Glutamatergic neuron (in vitro differentiated cells): ENCODE measurements around the gene TCTN2. TPM values are rescaled to one million over a fixed set of nuclear protein-coding genes. Genes with fewer than 3 reads are reported as not detected.

Experiments used
- DNase-seq: peaks from one replicate; pipeline ENCODE4 v3.0.0; 2022
- H3K27ac Mint-ChIP-seq: one replicate; pipeline ENCODE4 v1.8.0; 2020; ENCODE audit warnings: mild to moderate bottlenecking, mixed read lengths, inconsistent platforms; ENCODE audit not compliant: unreplicated experiment
- H3K27me3 Mint-ChIP-seq: one replicate; pipeline ENCODE4 v1.8.0; 2020; ENCODE audit warnings: mild to moderate bottlenecking, moderate library complexity, mixed read lengths, inconsistent platforms; ENCODE audit not compliant: unreplicated experiment
- H3K36me3 Mint-ChIP-seq: one replicate; pipeline ENCODE4 v1.8.0; 2020; ENCODE audit warnings: mild to moderate bottlenecking, mixed read lengths, inconsistent platforms; ENCODE audit not compliant: unreplicated experiment
- H3K4me1 Mint-ChIP-seq: one replicate; pipeline ENCODE4 v1.8.0; 2020; ENCODE audit warnings: mild to moderate bottlenecking, low read depth, mixed read lengths, inconsistent platforms; ENCODE audit not compliant: unreplicated experiment
- H3K4me3 Mint-ChIP-seq: one replicate; pipeline ENCODE4 v1.8.0; 2020; ENCODE audit warnings: mild to moderate bottlenecking, mixed read lengths, inconsistent platforms; ENCODE audit not compliant: unreplicated experiment
- H3K9me3 Mint-ChIP-seq: one replicate; pipeline ENCODE4 v1.8.0; 2020; ENCODE audit warnings: mild to moderate bottlenecking, moderate library complexity, mixed read lengths, inconsistent platforms; ENCODE audit not compliant: unreplicated experiment
- total RNA-seq: library from RNA; stranded (reverse); fragmentation: NEBNext Ultra II Directional; extraction: Animal tissue kit (Norgen Biotek cat#: 25700); gene quantifications from one replicate; pipeline ENCODE4 v1.2.1, GENCODE V29; 2021; ENCODE audit not compliant: unreplicated experiment
- TF ChIP-seq, protein P1 (sequence below): fragments of 200-600 bp; sonication (generic); IDR thresholded peaks from one replicate; pipeline ENCODE4 v1.5.0; 2021; ENCODE audit not compliant: partially characterized antibody, unreplicated experiment

Gene TCTN2
- total RNA-seq, 1 donor from 2014 or later, result 5.7 TPM

DNA sequence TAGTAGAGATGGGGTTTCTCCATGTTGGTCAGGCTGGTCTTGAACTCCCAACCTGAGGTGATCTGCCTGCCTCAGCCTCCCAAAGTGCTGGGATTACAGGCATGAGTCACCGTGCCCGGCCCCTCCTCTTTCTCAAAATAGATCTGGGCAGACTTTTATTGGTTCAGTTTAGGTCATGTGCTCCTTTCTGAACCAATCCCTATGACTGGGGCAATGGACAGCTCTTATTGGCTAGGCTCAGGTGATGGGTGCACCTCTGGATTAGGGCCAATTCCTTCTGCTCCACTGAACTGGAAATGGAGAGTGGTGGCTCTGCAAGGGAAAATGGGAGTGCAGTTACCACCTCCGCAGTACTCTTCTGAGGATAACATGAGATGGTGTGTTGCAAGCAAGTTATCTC lies 35.0 kb downstream of the TCTN2 start:
- no peaks in the 10 kb centered on the region for H3K9me3 Mint-ChIP-seq
- H3K27ac Mint-ChIP-seq, result no peak overlapping the region
- H3K4me3 Mint-ChIP-seq, result no peak overlapping the region
- no peaks in the 10 kb centered on the region for H3K36me3 Mint-ChIP-seq
- TF ChIP-seq, protein P1, sequence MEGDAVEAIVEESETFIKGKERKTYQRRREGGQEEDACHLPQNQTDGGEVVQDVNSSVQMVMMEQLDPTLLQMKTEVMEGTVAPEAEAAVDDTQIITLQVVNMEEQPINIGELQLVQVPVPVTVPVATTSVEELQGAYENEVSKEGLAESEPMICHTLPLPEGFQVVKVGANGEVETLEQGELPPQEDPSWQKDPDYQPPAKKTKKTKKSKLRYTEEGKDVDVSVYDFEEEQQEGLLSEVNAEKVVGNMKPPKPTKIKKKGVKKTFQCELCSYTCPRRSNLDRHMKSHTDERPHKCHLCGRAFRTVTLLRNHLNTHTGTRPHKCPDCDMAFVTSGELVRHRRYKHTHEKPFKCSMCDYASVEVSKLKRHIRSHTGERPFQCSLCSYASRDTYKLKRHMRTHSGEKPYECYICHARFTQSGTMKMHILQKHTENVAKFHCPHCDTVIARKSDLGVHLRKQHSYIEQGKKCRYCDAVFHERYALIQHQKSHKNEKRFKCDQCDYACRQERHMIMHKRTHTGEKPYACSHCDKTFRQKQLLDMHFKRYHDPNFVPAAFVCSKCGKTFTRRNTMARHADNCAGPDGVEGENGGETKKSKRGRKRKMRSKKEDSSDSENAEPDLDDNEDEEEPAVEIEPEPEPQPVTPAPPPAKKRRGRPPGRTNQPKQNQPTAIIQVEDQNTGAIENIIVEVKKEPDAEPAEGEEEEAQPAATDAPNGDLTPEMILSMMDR, result no peak
- H3K27me3 Mint-ChIP-seq, result peaks cover 1% of the 10 kb centered on the region
- no peak for DNase-seq
- H3K4me1 Mint-ChIP-seq, result no peaks in the 10 kb centered on the region

DNA sequence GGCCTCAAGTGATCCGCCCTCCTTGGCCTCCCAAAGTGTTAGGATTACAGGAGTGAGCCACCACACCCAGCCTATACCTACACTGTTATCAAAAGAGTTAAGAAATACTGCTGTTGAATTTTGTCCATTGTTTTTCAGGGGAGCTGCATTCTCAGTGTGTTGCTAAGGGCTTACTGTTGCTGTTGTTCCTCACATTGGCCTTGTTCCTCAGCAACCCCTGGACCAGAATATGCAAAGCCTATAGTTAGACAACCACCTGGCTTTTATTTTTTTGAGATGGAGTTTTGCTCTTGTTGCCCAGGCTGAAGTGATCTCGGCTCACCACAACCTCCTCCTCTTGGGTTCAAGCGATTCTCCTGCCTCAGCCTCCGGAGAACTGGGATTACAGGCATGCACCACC lies 36.6 kb downstream of the TCTN2 start:
- no peak overlapping the region for H3K27ac Mint-ChIP-seq
- no peak overlapping the region for H3K4me3 Mint-ChIP-seq
- no peaks in the 10 kb centered on the region for H3K9me3 Mint-ChIP-seq
- H3K27me3 Mint-ChIP-seq, result peaks cover 4% of the 10 kb centered on the region
- no peaks in the 10 kb centered on the region for H3K4me1 Mint-ChIP-seq
- H3K36me3 Mint-ChIP-seq, result no peaks in the 10 kb centered on the region
- TF ChIP-seq, protein P1, result no peak
- no peak for DNase-seq

DNA sequence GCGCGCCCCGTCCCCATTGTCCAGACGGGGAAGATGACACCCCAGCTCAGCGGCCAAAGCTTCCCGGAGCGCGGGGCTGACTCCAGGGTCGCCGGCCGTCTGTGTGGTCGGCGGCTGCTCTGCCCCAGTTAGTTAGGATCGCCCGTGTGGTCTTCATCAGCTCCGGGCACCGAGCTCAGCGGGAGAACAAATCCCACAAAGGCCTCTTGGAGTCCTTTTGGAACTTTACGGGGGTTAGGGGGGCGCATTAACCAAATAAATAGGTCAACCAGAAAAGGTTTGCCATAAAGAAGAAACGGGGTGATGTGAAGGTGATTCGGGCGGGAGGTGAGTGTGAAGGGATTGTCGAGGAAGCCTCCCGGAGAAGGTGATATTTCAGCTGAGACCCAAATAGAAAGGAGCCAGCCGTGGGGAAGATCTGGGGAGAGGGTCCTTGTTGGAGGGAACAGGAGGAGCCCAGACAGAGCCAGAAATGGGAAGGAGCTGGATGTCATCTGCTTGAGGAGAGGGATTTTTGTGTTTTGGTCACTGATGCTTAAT lies 41.9 kb downstream of the TCTN2 start:
- TF ChIP-seq, protein P1, result no peak
- Mint-ChIP-seq H3K27ac (peak overlapping the region; percentile 83), H3K9me3 (peaks cover 3% of the 10 kb centered on the region), H3K4me1 (peaks cover 6% of the 10 kb centered on the region), H3K36me3 (no peaks in the 10 kb centered on the region), H3K4me3 (peak overlapping the region; percentile 97), H3K27me3 (peaks cover 5% of the 10 kb centered on the region)
- peak; percentile 36 for DNase-seq

DNA sequence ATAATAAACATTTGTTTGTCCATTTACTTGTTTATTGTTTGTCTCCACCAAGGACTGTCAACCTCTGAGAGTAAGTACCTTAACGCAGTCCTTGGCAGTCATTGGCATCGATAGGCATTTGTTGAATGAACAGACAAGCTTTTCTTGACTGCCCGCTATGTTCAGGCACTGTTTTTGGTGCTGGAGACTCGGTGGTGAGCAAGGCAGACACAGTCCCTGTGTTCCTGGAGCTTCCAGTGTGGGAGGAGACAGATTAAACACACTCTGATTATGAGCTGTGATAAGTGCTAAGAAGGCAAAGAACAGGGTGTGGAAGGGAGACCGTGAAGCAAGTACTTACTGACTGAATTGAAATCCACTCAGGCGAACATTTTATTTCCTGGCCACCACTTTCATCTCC lies 42.5 kb downstream of the TCTN2 start:
- Mint-ChIP-seq H3K27ac (peak overlapping the region; percentile 83), H3K36me3 (no peaks in the 10 kb centered on the region), H3K4me3 (peak overlapping the region; percentile 97), H3K27me3 (peaks cover 5% of the 10 kb centered on the region), H3K9me3 (peaks cover 3% of the 10 kb centered on the region), H3K4me1 (peaks cover 6% of the 10 kb centered on the region)
- no peak for DNase-seq
- TF ChIP-seq, protein P1, result no peak

DNA sequence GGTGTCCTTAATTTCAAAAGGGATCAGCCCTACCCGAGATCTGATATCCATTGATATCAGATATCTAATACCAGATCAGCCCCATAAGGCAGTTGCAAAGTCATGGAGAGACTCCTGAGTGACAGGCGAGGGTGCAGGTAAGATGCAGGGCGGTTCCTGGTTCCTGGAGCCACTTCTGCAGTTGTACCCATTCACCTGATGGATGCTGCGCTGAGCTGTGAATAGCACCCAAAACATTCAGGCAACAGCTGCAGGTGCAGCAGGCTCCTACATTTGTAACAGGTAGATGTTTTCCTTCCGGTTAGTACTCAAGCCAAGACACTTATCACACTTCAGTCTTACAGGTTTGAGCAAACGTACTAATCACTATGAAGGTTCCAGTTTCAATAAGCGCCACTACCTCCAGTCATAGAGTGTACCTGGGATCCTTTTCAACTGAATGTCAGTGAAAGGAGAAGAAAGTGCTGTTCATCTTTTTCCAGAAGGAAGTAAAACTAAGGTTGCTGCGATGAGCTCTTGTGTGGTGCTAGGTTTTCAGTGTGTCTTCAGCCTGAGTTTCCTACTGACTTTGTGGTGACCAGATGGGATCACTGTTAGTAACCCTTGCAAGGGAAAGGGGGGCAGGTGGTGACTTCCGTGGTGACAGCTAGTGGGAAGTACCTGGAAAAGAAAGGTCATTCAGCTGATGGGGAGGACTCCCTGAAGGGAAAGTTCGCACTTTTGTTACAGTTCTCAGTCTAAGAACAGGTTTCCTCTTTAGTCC lies 43.1 kb downstream of the TCTN2 start:
- H3K4me1 Mint-ChIP-seq, result peaks cover 6% of the 10 kb centered on the region
- peaks cover 5% of the 10 kb centered on the region for H3K27me3 Mint-ChIP-seq
- TF ChIP-seq, protein P1, result no peak
- peak overlapping the region; percentile 97 for H3K4me3 Mint-ChIP-seq
- no peak overlapping the region for H3K27ac Mint-ChIP-seq
- H3K36me3 Mint-ChIP-seq, result no peaks in the 10 kb centered on the region
- no peak for DNase-seq
- H3K9me3 Mint-ChIP-seq, result peaks cover 3% of the 10 kb centered on the region
